GM12801 (cell line): ENCODE data around the gene QPRT.

ENCODE experiments used
- TF ChIP-seq, protein P1 (sequence below): IDR thresholded peaks from one replicate; pipeline ENCODE4 v1.5.1; 2011; ENCODE audit warnings: control low read depth; ENCODE audit not compliant: insufficient read length; ENCODE audit errors: extremely low read depth

QPRT gene

DNA sequence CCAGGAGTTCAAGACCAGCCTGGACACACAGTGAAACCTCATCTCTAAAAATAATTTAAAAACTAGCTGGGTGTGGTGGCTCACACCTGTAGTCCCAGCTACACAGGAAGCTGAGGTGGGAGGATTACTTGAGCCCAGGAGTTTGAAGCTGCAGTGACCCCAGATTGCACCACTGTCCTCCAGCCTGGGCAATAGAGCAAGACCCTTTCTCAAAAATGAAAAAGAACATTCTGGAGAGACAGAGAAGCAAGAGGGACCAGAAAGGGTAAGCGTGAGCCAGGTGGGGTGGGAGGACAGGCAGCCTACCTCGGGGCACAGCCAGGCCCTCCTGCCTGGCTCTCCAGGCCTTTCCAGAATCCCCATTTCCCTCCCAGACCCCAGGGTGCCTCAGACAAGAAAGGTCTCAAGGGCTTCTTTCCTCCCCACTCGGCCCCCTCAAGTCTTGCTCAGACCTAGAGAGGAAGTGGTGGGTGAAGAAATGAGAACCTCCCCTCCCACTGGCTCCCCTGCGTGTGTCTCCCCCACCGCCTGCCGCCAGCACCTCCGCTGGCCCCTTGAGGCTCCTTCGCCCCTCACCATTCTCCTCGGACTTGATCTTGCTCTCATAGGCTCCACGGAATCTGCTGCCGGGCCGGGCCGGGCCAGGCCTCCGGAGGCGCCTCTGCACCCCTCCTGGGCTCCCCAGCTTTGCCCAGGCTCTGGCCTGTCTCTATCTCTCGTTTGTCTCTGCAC is 66.3 kb downstream of the QPRT start:
- TF ChIP-seq, protein P1, sequence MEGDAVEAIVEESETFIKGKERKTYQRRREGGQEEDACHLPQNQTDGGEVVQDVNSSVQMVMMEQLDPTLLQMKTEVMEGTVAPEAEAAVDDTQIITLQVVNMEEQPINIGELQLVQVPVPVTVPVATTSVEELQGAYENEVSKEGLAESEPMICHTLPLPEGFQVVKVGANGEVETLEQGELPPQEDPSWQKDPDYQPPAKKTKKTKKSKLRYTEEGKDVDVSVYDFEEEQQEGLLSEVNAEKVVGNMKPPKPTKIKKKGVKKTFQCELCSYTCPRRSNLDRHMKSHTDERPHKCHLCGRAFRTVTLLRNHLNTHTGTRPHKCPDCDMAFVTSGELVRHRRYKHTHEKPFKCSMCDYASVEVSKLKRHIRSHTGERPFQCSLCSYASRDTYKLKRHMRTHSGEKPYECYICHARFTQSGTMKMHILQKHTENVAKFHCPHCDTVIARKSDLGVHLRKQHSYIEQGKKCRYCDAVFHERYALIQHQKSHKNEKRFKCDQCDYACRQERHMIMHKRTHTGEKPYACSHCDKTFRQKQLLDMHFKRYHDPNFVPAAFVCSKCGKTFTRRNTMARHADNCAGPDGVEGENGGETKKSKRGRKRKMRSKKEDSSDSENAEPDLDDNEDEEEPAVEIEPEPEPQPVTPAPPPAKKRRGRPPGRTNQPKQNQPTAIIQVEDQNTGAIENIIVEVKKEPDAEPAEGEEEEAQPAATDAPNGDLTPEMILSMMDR = no peak

DNA sequence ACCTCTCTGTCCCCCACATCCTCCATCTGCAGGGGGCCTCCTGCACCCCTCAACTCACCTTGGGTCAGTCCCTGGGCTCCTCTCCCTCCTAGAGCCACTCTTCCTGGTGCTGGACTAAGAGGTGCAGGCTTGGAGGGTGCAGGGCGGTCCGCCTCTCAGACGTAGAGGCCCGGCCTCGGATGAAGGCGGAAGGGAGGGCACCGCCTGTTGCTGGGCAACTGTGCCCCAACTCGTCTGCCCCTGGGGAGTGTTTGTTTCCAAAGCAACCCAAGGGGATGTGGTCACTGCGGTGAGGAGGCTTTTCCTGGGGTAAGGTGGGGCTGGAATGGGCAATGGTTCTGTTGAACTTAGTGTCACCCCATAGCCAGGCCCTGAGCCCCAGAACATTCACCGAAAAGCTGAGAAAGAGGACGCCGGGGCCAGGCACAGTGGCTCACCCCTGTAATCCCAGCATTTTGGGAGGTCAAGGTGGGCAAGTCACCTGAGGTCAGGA is 66.9 kb downstream of the QPRT start, which contains the start of gene C16orf54:
TSS of gene C16orf54 (minus strand) at position 138 of the 493 bp plus-strand sequence. CDS start 1,039 bp downstream, outside the sequence.
- TF ChIP-seq, protein P1 = no peak
